ENCODE data around the gene DTNB.

The DTNB gene

DNA sequence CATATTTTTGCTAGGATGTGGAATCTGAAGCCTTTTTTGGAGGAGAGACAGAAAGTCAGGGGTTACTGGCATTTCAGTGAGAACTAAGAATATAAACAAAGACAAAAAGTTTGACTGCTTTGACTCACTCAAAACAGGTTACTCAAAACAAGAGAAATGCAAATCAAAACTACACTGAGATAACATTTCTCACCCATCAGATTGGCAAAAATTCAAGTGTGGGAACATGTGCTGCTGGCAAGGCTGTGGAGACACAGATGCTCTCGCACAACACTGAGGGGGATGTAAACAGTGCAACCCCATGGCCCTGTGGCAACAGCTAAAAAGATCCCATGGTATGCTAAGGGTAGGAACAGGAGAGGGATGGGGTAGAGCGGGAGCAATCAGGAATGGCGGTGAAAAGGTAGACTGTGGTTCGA, 86.6 kb downstream of the DTNB start:
- Histone ChIP-seq H3K27ac (ENCODE audit: low read length) (no peak overlapping the region), H3K9ac (ENCODE audit: low read depth, low read length) (no peak overlapping the region), H3K4me3 (ENCODE audit: low read length) (no peak overlapping the region), H3K4me1 (ENCODE audit: insufficient read depth, low read length) (peaks cover 15% of the 10 kb centered on the region), H3K9me3 (ENCODE audit: insufficient read depth, low read depth, low read length) (no peaks in the 10 kb centered on the region), H3K36me3 (ENCODE audit: insufficient read depth, low read depth, low read length) (no peaks in the 10 kb centered on the region), H3K27me3 (ENCODE audit: insufficient read depth, low read length) (no peaks in the 10 kb centered on the region)

DNA sequence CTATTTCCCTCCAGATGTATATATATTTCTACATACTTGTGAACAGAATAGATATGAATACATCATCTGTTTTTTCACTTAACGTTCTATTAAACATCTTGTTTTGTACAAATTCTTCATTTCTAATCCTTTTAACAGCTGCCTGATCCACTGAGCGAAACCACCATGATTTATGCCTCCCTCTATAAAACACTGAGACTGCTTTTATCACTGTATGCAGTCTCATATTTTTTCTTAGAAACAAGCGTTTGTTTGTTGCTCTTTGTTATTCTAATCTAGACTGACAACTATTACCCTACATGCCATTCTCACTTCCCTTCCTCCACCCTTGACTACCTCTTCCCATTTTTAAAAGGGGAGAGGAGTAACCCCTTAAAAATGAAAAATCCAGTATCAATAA, 88.2 kb downstream of the DTNB start:
- Histone ChIP-seq H3K9ac (ENCODE audit: low read depth, low read length) (no peak overlapping the region), H3K4me3 (ENCODE audit: low read length) (no peak overlapping the region), H3K27ac (ENCODE audit: low read length) (no peak overlapping the region), H3K9me3 (ENCODE audit: insufficient read depth, low read depth, low read length) (no peaks in the 10 kb centered on the region), H3K27me3 (ENCODE audit: insufficient read depth, low read length) (no peaks in the 10 kb centered on the region), H3K4me1 (ENCODE audit: insufficient read depth, low read length) (peaks cover 15% of the 10 kb centered on the region), H3K36me3 (ENCODE audit: insufficient read depth, low read depth, low read length) (no peaks in the 10 kb centered on the region)

DNA sequence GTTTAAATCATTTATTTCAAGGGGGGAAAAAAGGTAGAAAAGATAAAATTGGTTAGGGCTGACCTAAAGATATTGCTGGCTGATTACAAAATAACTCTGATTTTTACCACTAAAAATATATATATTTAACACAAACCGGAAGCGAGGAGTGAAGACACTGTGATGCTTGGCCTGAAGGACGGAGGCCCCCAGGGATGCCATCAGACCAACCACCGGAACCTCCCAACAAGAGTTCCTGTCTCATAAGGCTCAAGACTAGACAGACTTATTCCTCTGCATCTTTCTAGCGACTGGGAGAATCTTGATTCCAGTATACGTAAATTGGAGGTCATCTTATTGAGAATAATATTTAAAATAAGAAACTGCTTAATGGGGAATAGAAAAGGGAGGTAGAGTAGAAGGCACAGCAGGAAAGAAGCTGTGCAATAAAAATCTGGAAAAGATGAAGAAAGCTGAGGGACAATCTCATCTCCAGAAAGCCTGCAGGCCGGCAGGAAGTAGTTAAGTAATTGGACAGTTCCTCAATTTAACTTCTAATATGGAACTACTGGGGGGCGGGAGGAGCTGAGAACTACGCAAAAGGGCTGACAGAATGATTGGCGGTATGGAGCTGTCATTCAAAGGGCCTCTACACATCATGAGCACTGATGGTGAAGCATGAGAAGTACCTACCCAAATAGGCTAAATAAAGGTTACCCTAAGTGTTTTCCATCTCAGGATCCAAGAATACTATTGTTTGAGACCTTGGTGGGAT, 91.1 kb downstream of the DTNB start:
- Histone ChIP-seq H3K27me3 (ENCODE audit: insufficient read depth, low read length) (no peaks in the 10 kb centered on the region), H3K4me3 (ENCODE audit: low read length) (no peak overlapping the region), H3K36me3 (ENCODE audit: insufficient read depth, low read depth, low read length) (no peaks in the 10 kb centered on the region), H3K27ac (ENCODE audit: low read length) (no peak overlapping the region), H3K4me1 (ENCODE audit: insufficient read depth, low read length) (peaks cover 15% of the 10 kb centered on the region), H3K9ac (ENCODE audit: low read depth, low read length) (no peak overlapping the region), H3K9me3 (ENCODE audit: insufficient read depth, low read depth, low read length) (no peaks in the 10 kb centered on the region)

DNA sequence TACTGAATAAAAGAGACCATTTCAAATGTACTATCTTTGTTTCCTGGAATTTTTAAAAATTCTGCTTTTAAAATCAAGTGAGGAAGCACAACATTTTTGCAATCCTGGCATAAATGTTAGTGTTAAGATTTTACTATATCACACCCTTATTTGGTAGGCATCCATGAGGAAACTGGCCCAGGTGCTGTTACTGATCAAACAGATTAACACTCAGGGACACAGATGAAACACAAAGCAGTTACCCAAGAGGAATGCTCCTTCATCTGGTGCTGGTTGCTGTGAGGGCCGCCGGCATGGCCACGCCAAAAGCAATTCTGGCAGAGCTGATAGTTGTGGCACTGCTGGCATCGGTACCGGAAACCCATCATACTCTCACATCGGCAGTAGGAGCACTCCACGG, 96.8 kb downstream of the DTNB start:
- Histone ChIP-seq H3K36me3 (ENCODE audit: insufficient read depth, low read depth, low read length) (peaks cover 7% of the 10 kb centered on the region), H3K4me1 (ENCODE audit: insufficient read depth, low read length) (no peaks in the 10 kb centered on the region)

DNA sequence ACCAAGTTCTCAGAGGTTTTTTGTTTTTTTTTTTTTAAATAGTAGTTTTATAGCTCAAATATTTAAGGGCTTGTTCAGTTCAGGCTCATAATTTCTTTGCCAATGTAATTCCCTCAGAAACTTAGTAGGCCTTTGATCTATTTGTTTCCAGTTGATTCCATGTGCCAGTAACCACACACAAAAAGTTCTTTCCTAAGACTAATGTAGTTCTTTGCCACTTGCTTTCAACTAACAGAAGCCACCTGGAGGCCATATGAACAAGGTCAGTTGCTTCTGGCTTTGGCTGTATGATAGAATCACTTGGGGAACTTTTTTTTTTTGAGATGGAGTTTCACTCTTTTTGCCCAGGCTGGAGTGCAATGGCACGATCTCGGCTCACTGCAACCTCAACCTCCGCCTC, 100.7 kb downstream of the DTNB start:
- H3K4me1 ChIP-seq (ENCODE audit: insufficient read depth, low read length): no peaks in the 10 kb centered on the region
- H3K9me3 ChIP-seq (ENCODE audit: insufficient read depth, low read depth, low read length): no peaks in the 10 kb centered on the region
- H3K27ac ChIP-seq (ENCODE audit: low read length): no peak overlapping the region
- no peaks in the 10 kb centered on the region for H3K27me3 ChIP-seq (ENCODE audit: insufficient read depth, low read length)
- no peak overlapping the region for H3K9ac ChIP-seq (ENCODE audit: low read depth, low read length)
- no peak overlapping the region for H3K4me3 ChIP-seq (ENCODE audit: low read length)
- peaks cover 7% of the 10 kb centered on the region for H3K36me3 ChIP-seq (ENCODE audit: insufficient read depth, low read depth, low read length)

More for the DNA sequence above, 96.8 kb downstream of the DTNB start:
- no peak overlapping the region for H3K27ac ChIP-seq (ENCODE audit: low read length)
- H3K9ac ChIP-seq (ENCODE audit: low read depth, low read length): no peak overlapping the region
- no peak overlapping the region for H3K4me3 ChIP-seq (ENCODE audit: low read length)
- H3K9me3 ChIP-seq (ENCODE audit: insufficient read depth, low read depth, low read length): no peaks in the 10 kb centered on the region
- no peaks in the 10 kb centered on the region for H3K27me3 ChIP-seq (ENCODE audit: insufficient read depth, low read length)

DNA sequence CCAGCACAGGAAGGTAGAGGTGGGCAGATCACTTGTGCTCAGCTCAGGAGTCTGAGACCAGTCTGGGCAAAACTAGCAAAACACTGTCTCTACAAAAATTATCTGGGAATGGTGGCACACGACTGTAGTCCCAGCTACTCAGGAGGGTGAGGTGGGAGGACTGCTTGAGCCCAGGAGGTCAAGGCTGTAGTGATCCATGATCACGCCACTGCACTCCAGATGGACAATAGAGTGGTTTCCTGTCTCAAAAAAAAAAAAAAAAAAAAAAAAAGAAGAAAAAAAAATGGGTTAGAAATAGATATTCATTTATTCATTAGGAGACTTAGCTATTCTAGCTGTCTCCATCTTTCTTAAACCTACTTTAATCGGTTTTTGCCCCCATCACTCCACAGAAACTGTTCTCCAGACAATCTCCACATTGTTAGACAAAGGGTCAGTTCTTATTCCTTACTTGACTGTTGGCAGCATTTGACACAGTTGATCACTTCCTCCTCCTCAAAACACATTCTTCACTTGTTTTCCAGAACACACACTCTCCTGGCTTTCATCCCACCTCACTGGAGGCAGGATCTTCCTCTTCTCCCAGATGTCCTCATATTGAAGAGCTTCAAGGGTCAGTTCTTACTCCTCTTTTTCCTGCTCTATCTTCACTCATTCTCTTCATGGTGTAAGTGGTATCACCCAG, 103.1 kb downstream of the DTNB start:
- Histone ChIP-seq H3K4me1 (ENCODE audit: insufficient read depth, low read length) (no peaks in the 10 kb centered on the region), H3K9ac (ENCODE audit: low read depth, low read length) (no peak overlapping the region), H3K27me3 (ENCODE audit: insufficient read depth, low read length) (no peaks in the 10 kb centered on the region), H3K27ac (ENCODE audit: low read length) (no peak overlapping the region), H3K4me3 (ENCODE audit: low read length) (no peak overlapping the region), H3K9me3 (ENCODE audit: insufficient read depth, low read depth, low read length) (no peaks in the 10 kb centered on the region), H3K36me3 (ENCODE audit: insufficient read depth, low read depth, low read length) (peaks cover 3% of the 10 kb centered on the region)

DNA sequence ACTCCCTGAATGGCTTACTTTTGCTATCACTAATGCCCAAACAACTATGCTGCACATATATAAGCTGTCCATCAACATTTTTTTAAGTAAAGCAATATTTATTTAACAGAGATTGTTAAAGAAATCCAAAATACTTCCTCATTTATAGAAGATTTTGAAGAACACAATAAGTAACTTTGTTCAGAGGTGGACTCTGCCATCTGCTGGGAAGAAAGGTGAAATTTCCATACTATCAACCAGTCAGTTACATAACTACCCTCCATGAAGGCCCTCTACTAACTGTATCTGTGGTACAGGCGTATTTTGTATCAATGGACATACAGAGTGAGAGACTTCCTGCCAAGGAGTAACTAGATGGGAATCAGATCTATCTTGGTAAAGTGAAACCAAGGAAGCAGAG, 106.0 kb downstream of the DTNB start:
- H3K36me3 ChIP-seq (ENCODE audit: insufficient read depth, low read depth, low read length): no peaks in the 10 kb centered on the region
- H3K4me3 ChIP-seq (ENCODE audit: low read length): no peak overlapping the region
- no peaks in the 10 kb centered on the region for H3K9me3 ChIP-seq (ENCODE audit: insufficient read depth, low read depth, low read length)
- no peaks in the 10 kb centered on the region for H3K4me1 ChIP-seq (ENCODE audit: insufficient read depth, low read length)
- no peak overlapping the region for H3K27ac ChIP-seq (ENCODE audit: low read length)
- no peak overlapping the region for H3K9ac ChIP-seq (ENCODE audit: low read depth, low read length)
- no peaks in the 10 kb centered on the region for H3K27me3 ChIP-seq (ENCODE audit: insufficient read depth, low read length)

DNA sequence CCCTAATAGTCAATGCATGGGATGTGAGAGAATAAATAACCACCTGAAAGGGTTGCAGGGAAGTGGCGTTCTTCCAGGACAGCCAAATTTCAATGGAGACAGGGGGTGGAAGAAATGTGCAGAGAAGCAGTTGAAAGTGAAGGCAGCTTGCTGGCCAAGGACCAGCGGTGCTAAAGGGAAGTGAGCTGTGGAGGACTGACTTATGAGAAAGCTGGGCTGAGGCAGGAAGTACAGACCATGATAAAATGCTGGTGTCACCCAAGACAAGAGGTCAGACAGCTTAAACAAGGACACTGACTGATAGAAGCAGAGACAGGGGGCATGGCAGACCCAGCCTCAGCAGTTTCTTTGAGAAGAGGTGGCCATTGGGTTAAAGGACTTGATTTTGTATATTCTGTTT, 106.7 kb downstream of the DTNB start:
- Histone ChIP-seq H3K4me3 (ENCODE audit: low read length) (no peak overlapping the region), H3K27me3 (ENCODE audit: insufficient read depth, low read length) (no peaks in the 10 kb centered on the region), H3K9me3 (ENCODE audit: insufficient read depth, low read depth, low read length) (no peaks in the 10 kb centered on the region), H3K9ac (ENCODE audit: low read depth, low read length) (no peak overlapping the region), H3K27ac (ENCODE audit: low read length) (no peak overlapping the region), H3K4me1 (ENCODE audit: insufficient read depth, low read length) (no peaks in the 10 kb centered on the region), H3K36me3 (ENCODE audit: insufficient read depth, low read depth, low read length) (no peaks in the 10 kb centered on the region)

DNA sequence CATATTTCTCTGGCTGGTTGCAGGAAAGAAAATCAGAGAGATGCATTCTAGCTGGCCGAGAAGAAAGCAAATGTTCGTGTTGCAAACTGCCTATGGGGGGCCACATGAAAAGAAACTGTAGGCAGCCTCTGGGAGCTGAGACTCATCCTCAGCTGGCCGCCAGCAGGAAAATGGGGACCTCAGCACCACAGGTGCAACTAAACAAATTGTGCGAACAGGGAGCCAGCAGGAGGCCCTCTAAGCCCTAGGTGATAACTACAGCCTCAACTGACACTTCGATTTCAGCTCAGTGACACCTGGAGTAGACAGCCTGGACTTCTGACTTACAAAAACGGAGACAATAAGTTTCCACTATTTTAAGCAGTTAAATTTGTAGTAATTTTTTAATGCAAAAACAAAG, 107.3 kb downstream of the DTNB start:
- H3K9ac ChIP-seq (ENCODE audit: low read depth, low read length): no peak overlapping the region
- no peak overlapping the region for H3K4me3 ChIP-seq (ENCODE audit: low read length)
- no peaks in the 10 kb centered on the region for H3K36me3 ChIP-seq (ENCODE audit: insufficient read depth, low read depth, low read length)
- H3K27ac ChIP-seq (ENCODE audit: low read length): no peak overlapping the region
- H3K27me3 ChIP-seq (ENCODE audit: insufficient read depth, low read length): no peaks in the 10 kb centered on the region
- H3K4me1 ChIP-seq (ENCODE audit: insufficient read depth, low read length): no peaks in the 10 kb centered on the region
- H3K9me3 ChIP-seq (ENCODE audit: insufficient read depth, low read depth, low read length): no peaks in the 10 kb centered on the region

DNA sequence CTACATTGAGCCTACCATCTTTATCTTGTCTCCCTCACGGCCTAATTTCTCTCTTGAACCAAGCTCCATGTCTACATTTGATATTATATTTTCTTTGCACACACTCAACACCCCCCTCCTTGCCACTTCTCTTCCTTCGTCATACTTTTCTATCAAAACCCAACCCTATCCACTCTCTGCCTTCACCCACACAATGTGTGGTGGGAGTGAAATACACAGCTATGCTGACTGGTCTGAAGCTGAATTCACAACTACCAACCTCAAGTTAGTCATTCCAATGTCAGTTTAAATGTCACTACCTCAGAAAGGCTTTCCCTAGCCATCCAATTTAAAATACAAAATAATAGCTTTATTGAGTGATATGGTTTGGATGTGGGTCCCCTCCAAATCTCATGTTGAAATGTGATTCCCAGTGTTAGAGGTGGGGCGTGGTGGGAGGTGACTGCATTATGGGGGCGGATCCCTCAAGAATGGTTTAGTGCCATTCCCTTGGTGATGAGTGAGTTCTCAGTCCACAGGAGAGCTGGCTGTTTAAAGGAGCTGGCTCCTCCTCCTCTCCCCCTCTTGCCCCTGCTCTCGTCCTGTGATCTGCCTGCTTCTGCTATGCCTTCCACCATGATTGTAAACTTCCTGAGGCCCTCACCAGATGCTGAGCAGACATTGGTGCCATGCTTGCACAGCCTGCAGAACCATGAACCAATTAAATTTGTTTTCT, 112.1 kb downstream of the DTNB start:
- Histone ChIP-seq H3K4me1 (ENCODE audit: insufficient read depth, low read length) (peaks cover 10% of the 10 kb centered on the region), H3K9me3 (ENCODE audit: insufficient read depth, low read depth, low read length) (no peaks in the 10 kb centered on the region), H3K27me3 (ENCODE audit: insufficient read depth, low read length) (no peaks in the 10 kb centered on the region), H3K9ac (ENCODE audit: low read depth, low read length) (no peak overlapping the region), H3K27ac (ENCODE audit: low read length) (no peak overlapping the region), H3K4me3 (ENCODE audit: low read length) (no peak overlapping the region), H3K36me3 (ENCODE audit: insufficient read depth, low read depth, low read length) (no peaks in the 10 kb centered on the region)

DNA sequence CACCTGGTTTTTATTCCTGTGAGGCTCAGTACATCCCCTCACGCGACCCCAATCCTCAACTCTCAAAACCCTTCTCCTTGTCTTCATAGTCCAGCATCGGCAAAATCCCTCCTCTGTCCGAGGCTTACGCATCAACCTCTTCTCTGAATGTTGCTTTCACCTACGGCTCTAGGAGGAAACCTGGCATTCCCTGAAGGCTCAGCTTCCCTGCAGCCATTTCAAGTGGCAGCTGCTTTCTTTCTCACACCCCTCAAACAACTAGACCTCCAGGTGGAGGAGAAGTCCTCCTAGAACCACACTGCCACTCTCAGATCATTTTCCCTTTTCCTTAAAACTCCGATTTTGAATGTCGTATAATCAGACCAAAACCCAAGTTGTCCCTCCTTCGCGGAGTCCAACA, 114.2 kb downstream of the DTNB start:
- no peaks in the 10 kb centered on the region for H3K9me3 ChIP-seq (ENCODE audit: insufficient read depth, low read depth, low read length)
- H3K4me1 ChIP-seq (ENCODE audit: insufficient read depth, low read length): peaks cover 10% of the 10 kb centered on the region
- no peak overlapping the region for H3K4me3 ChIP-seq (ENCODE audit: low read length)
- H3K9ac ChIP-seq (ENCODE audit: low read depth, low read length): no peak overlapping the region
- no peaks in the 10 kb centered on the region for H3K36me3 ChIP-seq (ENCODE audit: insufficient read depth, low read depth, low read length)
- H3K27me3 ChIP-seq (ENCODE audit: insufficient read depth, low read length): no peaks in the 10 kb centered on the region
- no peak overlapping the region for H3K27ac ChIP-seq (ENCODE audit: low read length)

DNA sequence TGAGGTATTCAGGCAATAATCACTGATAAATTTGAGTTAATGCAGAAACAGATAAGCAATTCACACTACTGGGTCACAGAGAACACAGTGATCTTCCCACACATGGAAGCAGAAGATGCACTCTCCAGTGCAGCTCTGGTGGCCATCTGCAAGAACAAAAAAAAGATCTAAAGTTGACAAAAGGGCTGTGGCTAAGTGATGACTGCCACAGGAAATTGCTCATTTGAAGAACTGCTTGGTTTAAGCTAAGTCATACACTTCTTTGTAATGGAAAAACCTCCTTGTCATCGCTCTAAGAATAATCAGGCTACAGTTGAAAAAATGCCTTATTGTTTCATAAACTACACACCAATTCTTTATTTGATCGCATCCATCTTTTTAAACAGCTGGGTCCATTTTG, 115.1 kb downstream of the DTNB start:
- Histone ChIP-seq H3K9me3 (ENCODE audit: insufficient read depth, low read depth, low read length) (no peaks in the 10 kb centered on the region), H3K4me1 (ENCODE audit: insufficient read depth, low read length) (peaks cover 10% of the 10 kb centered on the region), H3K27ac (ENCODE audit: low read length) (peak overlapping the region; percentile 17), H3K36me3 (ENCODE audit: insufficient read depth, low read depth, low read length) (no peaks in the 10 kb centered on the region), H3K4me3 (ENCODE audit: low read length) (no peak overlapping the region), H3K27me3 (ENCODE audit: insufficient read depth, low read length) (no peaks in the 10 kb centered on the region), H3K9ac (ENCODE audit: low read depth, low read length) (no peak overlapping the region)

Data from iPS-20b (cell line).